ENCODE measurements around the gene PRSS1. TPM values are rescaled to one million over a fixed set of nuclear protein-coding genes. Genes with fewer than 3 reads are reported as not detected.

Gene PRSS1
- total RNA-seq, 4 donors from 2014 or later = not detected

- Histone ChIP-seq H3K27me3 (peaks cover 0 to 19% (median 0%) of the 10 kb centered on the region in 4 donors), H3K27ac (peak overlapping the region in 1 of 4 donors; percentile 8), H3K4me1 (no peaks in the 10 kb centered on the region), H3K4me3 (peak overlapping the region in 2 of 4 donors; percentile 19 to 21), H3K36me3 (no peaks in the 10 kb centered on the region), H3K9me3 (no peaks in the 10 kb centered on the region)
- WGBS, 2 donors = 73 to 80% methylated on average over 8 to 10 of the region's 10 CpGs
- intact Hi-C loops (cut with DNase I) = no loop called here
- no peak for DNase-seq
- no peak for TF ChIP-seq POLR2A (IDR thresholded peaks at IDR 0.05)
These were observed 39.3 kb downstream of the PRSS1 start for GRCh38 chr7:142788303-142789289.

GRCh38 chr7:142789441-142789840, 40.2 kb downstream of the PRSS1 start:
- no peak for DNase-seq
- H3K36me3 ChIP-seq = no peaks in the 10 kb centered on the region
- 72 to 78% methylated on average over 2 of the region's 2 CpGs for WGBS, 2 donors
- no peaks in the 10 kb centered on the region for H3K4me1 ChIP-seq
- intact Hi-C loops (cut with DNase I) = no loop called here
- peak overlapping the region in 1 of 4 donors; percentile 17 for H3K27ac ChIP-seq
- TF ChIP-seq POLR2A (IDR thresholded peaks at IDR 0.05) (no peak), CTCF (IDR thresholded peaks at IDR 0.05) (no peak)
- H3K27me3 ChIP-seq = peaks cover 0 to 21% (median 0%) of the 10 kb centered on the region in 4 donors
- peak overlapping the region in 1 of 4 donors; percentile 19 for H3K4me3 ChIP-seq
- no peaks in the 10 kb centered on the region for H3K9me3 ChIP-seq

GRCh38 chr7:142790056-142790455, 40.8 kb downstream of the PRSS1 start:
- WGBS, 2 donors = 89 to 90% methylated on average over 3 of the region's 3 CpGs
- intact Hi-C loops (cut with DNase I) = no loop called here
- Histone ChIP-seq H3K4me3 (peak overlapping the region in 1 of 4 donors; percentile 19), H3K27ac (peak overlapping the region in 1 of 4 donors; percentile 17), H3K27me3 (peaks cover 0 to 27% (median 0%) of the 10 kb centered on the region in 4 donors), H3K36me3 (no peaks in the 10 kb centered on the region), H3K4me1 (no peaks in the 10 kb centered on the region), H3K9me3 (no peaks in the 10 kb centered on the region)
- no peak for DNase-seq
- TF ChIP-seq CTCF (IDR thresholded peaks at IDR 0.05) (no peak), POLR2A (IDR thresholded peaks at IDR 0.05) (no peak)

- H3K27me3 ChIP-seq = peaks cover 0 to 32% (median 0%) of the 10 kb centered on the region in 4 donors
- no peaks in the 10 kb centered on the region for H3K9me3 ChIP-seq
- DNase-seq = no peak
- H3K27ac ChIP-seq = no peak overlapping the region
- no peak overlapping the region for H3K4me3 ChIP-seq
- TF ChIP-seq CTCF (IDR thresholded peaks at IDR 0.05) (no peak), POLR2A (IDR thresholded peaks at IDR 0.05) (no peak)
- WGBS, 2 donors = 75 to 100% methylated on average over 1 of the region's 1 CpG
- H3K4me1 ChIP-seq = no peaks in the 10 kb centered on the region
- no peaks in the 10 kb centered on the region for H3K36me3 ChIP-seq
- intact Hi-C loops (cut with DNase I) = no loop called here
These were observed 41.3 kb downstream of the PRSS1 start for GRCh38 chr7:142790555-142790954.

GRCh38 chr7:142791502-142791901, 42.2 kb downstream of the PRSS1 start:
- no peak overlapping the region for H3K4me3 ChIP-seq
- intact Hi-C loops (cut with DNase I) = no loop called here
- peaks cover 0 to 42% (median 2%) of the 10 kb centered on the region in 4 donors for H3K27me3 ChIP-seq
- TF ChIP-seq POLR2A (IDR thresholded peaks at IDR 0.05) = no peak
- TF ChIP-seq CTCF (IDR thresholded peaks at IDR 0.05) = no peak
- no peaks in the 10 kb centered on the region for H3K36me3 ChIP-seq
- no peak for DNase-seq
- H3K4me1 ChIP-seq = peaks cover 2 to 4% (median 3%) of the 10 kb centered on the region in 3 donors
- no peak overlapping the region for H3K27ac ChIP-seq
- H3K9me3 ChIP-seq = no peaks in the 10 kb centered on the region
- 79 to 83% methylated on average over 1 to 5 of the region's 7 CpGs for WGBS, 2 donors

All from esophagus squamous epithelium (tissue), 5 donors.